Astrocyte of the cerebellum (primary cell): ENCODE results near the gene SPDEF.

Experiments
- DNase-seq: peaks from one replicate; pipeline ENCODE4 v3.0.0-alpha.2; 2011; ENCODE audit warnings: low read depth
- H3K4me3 ChIP-seq: 2 replicates; pipeline ENCODE4 v1.5.1; 2011; ENCODE audit warnings: mild to moderate bottlenecking, low read depth, low read length, moderate library complexity
- CTCF ChIP-seq: IDR thresholded peaks from 2 replicates; pipeline ENCODE4 v1.5.1; 2012; ENCODE audit warnings: low read length, low read depth, moderate library complexity, mild to moderate bottlenecking; ENCODE audit errors: missing control alignments
- in situ Hi-C: cut with HindIII; loops from 2 replicates; pipeline ENCODE4 v1.10.0; 2017; ENCODE audit warnings: low sequenced_read_pairs

Gene SPDEF

GRCh38 chr6:34518669-34519365, 37.3 kb downstream of the SPDEF start:
- no peak for TF ChIP-seq CTCF
- in situ Hi-C loops = no loop called here
- no peak overlapping the region for H3K4me3 ChIP-seq
- no peak for DNase-seq

GRCh38 chr6:34517966-34518365, 38.2 kb downstream of the SPDEF start:
- DNase-seq = no peak
- in situ Hi-C loops = no loop called here
- no peak overlapping the region for H3K4me3 ChIP-seq
- no peak for TF ChIP-seq CTCF

GRCh38 chr6:34517461-34517881, 38.7 kb downstream of the SPDEF start:
- no peak for DNase-seq
- no peak for TF ChIP-seq CTCF
- no peak overlapping the region for H3K4me3 ChIP-seq
- in situ Hi-C loops = no loop called here

- DNase-seq = no peak
- H3K4me3 ChIP-seq = no peak overlapping the region
- in situ Hi-C loops = no loop called here
- TF ChIP-seq CTCF = no peak
Measured at GRCh38 chr6:34516391-34517324, 39.5 kb downstream of the SPDEF start.

- H3K4me3 ChIP-seq = no peak overlapping the region
- DNase-seq = no peak
- TF ChIP-seq CTCF = no peak
- in situ Hi-C loops = no loop called here
Measured at GRCh38 chr6:34515473-34516387, 40.4 kb downstream of the SPDEF start.
